Measurements from ENCODE around the gene CTBP1. TPM values are rescaled to one million over a fixed set of nuclear protein-coding genes. Genes with fewer than 3 reads are reported as not detected.

The CTBP1 gene
- total and polyA plus RNA-seq, 2 donors from 2014 or later = 96.1 to 170 TPM

GRCh38 chr4:1175635-1176229 lies 73.2 kb downstream of the CTBP1 start:
- Histone ChIP-seq H3K4me3 (ENCODE audit: low read length in 3 of 3) (no peak overlapping the region), H3K27me3 (ENCODE audit: control insufficient read depth, insufficient read depth, low read length) (peaks cover under 1% of the 10 kb centered on the region), H3K36me3 (ENCODE audit: control insufficient read depth in 2 of 3, insufficient read depth in 3 of 3, low read length in 3 of 3) (no peaks in the 10 kb centered on the region), H3K9ac (ENCODE audit: low read length in 3 of 3) (no peak overlapping the region), H3K27ac (ENCODE audit: low read depth in 2 of 2, low read length in 2 of 2) (no peak overlapping the region), H3K4me1 (ENCODE audit: control insufficient read depth in 2 of 3, insufficient read depth in 2 of 3, low read depth in 1 of 3, low read length in 3 of 3) (peaks cover 0 to 12% (median 0%) of the 10 kb centered on the region in 3 donors), H3K9me3 (ENCODE audit: control insufficient read depth in 2 of 3, insufficient read depth in 1 of 3, low read length in 3 of 3) (peaks cover 0 to 3% (median 0%) of the 10 kb centered on the region in 3 donors)
- intact Hi-C loops (cut with DNase I) = no loop called here
- no peak for FAIRE-seq
- DNase-seq = peak in 1 of 5 donors; percentile 7
- no peak for TF ChIP-seq CTCF (IDR thresholded peaks at IDR 0.05; ENCODE audit: borderline replicate concordance, extremely low read depth, insufficient read depth)

GRCh38 chr4:1174941-1175634 lies 73.8 kb downstream of the CTBP1 start:
- Histone ChIP-seq H3K9me3 (ENCODE audit: control insufficient read depth in 2 of 3, insufficient read depth in 1 of 3, low read length in 3 of 3) (peaks cover 0 to 3% (median 0%) of the 10 kb centered on the region in 3 donors), H3K4me1 (ENCODE audit: control insufficient read depth in 2 of 3, insufficient read depth in 2 of 3, low read depth in 1 of 3, low read length in 3 of 3) (peaks cover 0 to 13% (median 0%) of the 10 kb centered on the region in 3 donors), H3K4me3 (ENCODE audit: low read length in 3 of 3) (no peak overlapping the region), H3K9ac (ENCODE audit: low read length in 3 of 3) (no peak overlapping the region), H3K27ac (ENCODE audit: low read depth in 2 of 2, low read length in 2 of 2) (no peak overlapping the region), H3K27me3 (ENCODE audit: control insufficient read depth, insufficient read depth, low read length) (peaks cover 6% of the 10 kb centered on the region), H3K36me3 (ENCODE audit: control insufficient read depth in 2 of 3, insufficient read depth in 3 of 3, low read length in 3 of 3) (no peaks in the 10 kb centered on the region)
- no peak for TF ChIP-seq CTCF (IDR thresholded peaks at IDR 0.05; ENCODE audit: borderline replicate concordance, extremely low read depth, insufficient read depth)
- FAIRE-seq (no peak), DNase-seq (peak in 2 of 5 donors; percentile 3 to 71)
- intact Hi-C loops (cut with DNase I) = no loop called here

- H3K9ac ChIP-seq (ENCODE audit: low read length in 3 of 3) = no peak overlapping the region
- DNase-seq (peak in 3 of 5 donors; percentile 17 to 57 (median 46)), FAIRE-seq (no peak)
- no peaks in the 10 kb centered on the region for H3K36me3 ChIP-seq (ENCODE audit: control insufficient read depth in 2 of 3, insufficient read depth in 3 of 3, low read length in 3 of 3)
- H3K4me1 ChIP-seq (ENCODE audit: control insufficient read depth in 2 of 3, insufficient read depth in 2 of 3, low read depth in 1 of 3, low read length in 3 of 3) = peaks cover 0 to 13% (median 0%) of the 10 kb centered on the region in 3 donors
- intact Hi-C loops (cut with DNase I) = no loop called here
- no peak overlapping the region for H3K4me3 ChIP-seq (ENCODE audit: low read length in 3 of 3)
- peaks cover 9% of the 10 kb centered on the region for H3K27me3 ChIP-seq (ENCODE audit: control insufficient read depth, insufficient read depth, low read length)
- peak overlapping the region in 1 of 2 donors; percentile 34 for H3K27ac ChIP-seq (ENCODE audit: low read depth in 2 of 2, low read length in 2 of 2)
- TF ChIP-seq CTCF (IDR thresholded peaks at IDR 0.05; ENCODE audit: borderline replicate concordance, extremely low read depth, insufficient read depth) = no peak
- no peaks in the 10 kb centered on the region for H3K9me3 ChIP-seq (ENCODE audit: control insufficient read depth in 2 of 3, insufficient read depth in 1 of 3, low read length in 3 of 3)
These were observed 75.8 kb downstream of the CTBP1 start for GRCh38 chr4:1172971-1173757.
